SH-SY5Y (cell line): ENCODE measurements around the gene NELFB.

Source experiments
- GATA2 ChIP-seq: IDR thresholded peaks from 2 replicates; pipeline ENCODE4 v1.6.1; 2011; ENCODE audit warnings: mild to moderate bottlenecking, low read depth, low read length
- GATA3 ChIP-seq: IDR thresholded peaks from 2 replicates; pipeline ENCODE4 v1.6.1; 2011; ENCODE audit warnings: low read depth, mild to moderate bottlenecking, low read length, moderate library complexity

DNA sequence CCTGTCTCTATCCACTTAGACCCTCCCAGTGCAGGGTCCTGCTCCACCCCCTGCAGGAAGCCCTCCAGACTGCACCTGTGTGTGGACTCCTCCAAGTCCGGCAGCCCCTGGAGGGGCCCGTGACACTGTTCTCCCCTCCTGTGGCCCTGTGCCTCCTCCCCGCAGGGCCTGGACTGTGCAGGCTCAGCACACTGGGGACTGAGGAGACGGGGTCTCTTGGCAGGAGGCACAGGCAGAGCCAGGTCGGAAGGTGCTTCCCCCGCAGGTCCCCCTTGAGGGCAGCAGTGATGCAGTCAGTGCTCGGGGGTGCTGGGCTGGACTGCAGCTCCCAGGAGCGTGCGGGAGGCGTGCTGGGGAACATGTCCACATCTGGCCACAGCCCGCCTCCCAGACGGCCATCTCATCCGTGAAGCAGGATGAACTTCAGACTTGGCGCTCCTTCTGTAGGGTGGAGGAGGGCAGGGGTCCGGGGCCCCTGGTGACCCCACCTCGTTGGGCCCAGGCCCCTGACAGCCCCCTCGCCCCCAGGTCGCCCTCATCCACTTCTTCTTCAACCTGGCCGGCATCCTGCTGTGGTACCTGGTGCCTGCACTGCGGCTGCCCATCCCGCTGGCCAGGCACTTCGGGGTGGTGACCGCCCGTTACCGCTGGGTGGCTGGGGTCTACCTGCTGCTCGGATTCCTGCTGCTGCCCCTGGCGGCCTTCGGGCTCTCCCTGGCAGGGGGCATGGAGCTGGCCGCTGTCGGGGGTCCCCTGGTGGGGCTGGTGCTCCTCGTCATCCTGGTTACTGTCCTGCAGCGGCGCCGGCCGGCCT, 19.5 kb upstream of the NELFB start:
- TF ChIP-seq GATA2, result no peak
- no peak for TF ChIP-seq GATA3
